A673 (cell line): ENCODE data around the gene TTLL3. TPM values are rescaled to one million over a fixed set of nuclear protein-coding genes. Genes with fewer than 3 reads are reported as not detected.

Experiments
- BruUV-seq: library from RNA; stranded (reverse); fragments of 400-500 nt; replicated peaks from 2 replicates; lab custom pipeline; 2021; lab: Mats Ljungman, UMichigan
- CTCF ChIA-PET: fragments of 300-600 bp; sonication (Branson Sonifier 250); formaldehyde crosslinking; loops from one replicate; lab custom pipeline; 2022; ENCODE audit warnings: antibody characterized with exemption; lab: Charles Lee
- POLR2A ChIA-PET: fragments of 300-600 bp; sonication (Branson Sonifier 250); formaldehyde crosslinking; loops from one replicate; lab custom pipeline; 2022; ENCODE audit warnings: antibody characterized with exemption; ENCODE audit not compliant: low non-redundant PET; lab: Charles Lee
- DNase-seq: peaks from one replicate; pipeline ENCODE4 v3.0.0-alpha.2; 2015; ENCODE audit warnings: low spot score
- H3K27ac ChIP-seq: fragments of 200-600 bp; sonication (generic); 2 replicates; pipeline ENCODE4 v1.5.1; 2016; ENCODE audit warnings: mixed run types, low read depth, mild to moderate bottlenecking, mixed read lengths, antibody characterized with exemption, low read length; ENCODE audit not compliant: poor library complexity, severe bottlenecking
- H3K27me3 ChIP-seq: fragments of 200-600 bp; sonication (generic); replicated peaks from 2 replicates; pipeline ENCODE4 v1.6.1; 2017; ENCODE audit warnings: mixed run types, low read depth, mild to moderate bottlenecking, mixed read lengths, antibody characterized with exemption, low read length; ENCODE audit not compliant: insufficient read depth, poor library complexity
- H3K36me3 ChIP-seq: fragments of 200-600 bp; sonication (generic); 2 replicates; pipeline ENCODE4 v1.6.1; 2016; ENCODE audit warnings: mixed run types, mild to moderate bottlenecking, mixed read lengths, antibody characterized with exemption, low read length; ENCODE audit not compliant: insufficient read depth, poor library complexity, severe bottlenecking
- H3K4me1 ChIP-seq: fragments of 200-600 bp; sonication (generic); 2 replicates; pipeline ENCODE4 v1.6.1; 2017; ENCODE audit warnings: mixed run types, mild to moderate bottlenecking, mixed read lengths, antibody characterized with exemption, low read length; ENCODE audit not compliant: insufficient read depth, poor library complexity, severe bottlenecking
- H3K4me3 ChIP-seq: fragments of 200-600 bp; sonication (generic); 2 replicates; pipeline ENCODE4 v1.5.1; 2016; ENCODE audit warnings: low read depth, mixed run types, mild to moderate bottlenecking, mixed read lengths, low read length; ENCODE audit not compliant: poor library complexity, severe bottlenecking
- H3K9me3 ChIP-seq: fragments of 200-600 bp; sonication (generic); 2 replicates; pipeline ENCODE4 v1.6.1; 2016; ENCODE audit warnings: mixed run types, low read depth, mild to moderate bottlenecking, mixed read lengths, antibody characterized with exemption, low read length; ENCODE audit not compliant: poor library complexity, severe bottlenecking
- EZH2 ChIP-seq: fragments of 200-600 bp; sonication (generic); IDR thresholded peaks from 2 replicates; pipeline ENCODE4 v1.6.1; 2017; ENCODE audit warnings: borderline replicate concordance, low read depth, mild to moderate bottlenecking, mixed read lengths, antibody characterized with exemption, low read length; ENCODE audit not compliant: poor library complexity, severe bottlenecking
- intact Hi-C: fragments of 100-400 bp; cut with micrococcal nuclease; formaldehyde crosslinking; loops from one replicate; pipeline ENCODE4 v1.10.0; 2022; ENCODE audit not compliant: unreplicated experiment
- total RNA-seq: library from RNA; stranded (reverse); gene quantifications from 2 replicates; pipeline ENCODE4 v1.2.3, GENCODE V29; 2021
- TF ChIP-seq, protein P1 (sequence below): fragments of 300-800, 200-600 bp; sonication (generic); conservative IDR thresholded peaks from 2 replicates; pipeline ENCODE4 v1.5.1; 2017; ENCODE audit warnings: low read depth, mild to moderate bottlenecking, antibody characterized with exemption, low read length, moderate library complexity, mixed read lengths

TTLL3 gene
- total RNA-seq, 1 experiment from 2014 or later: 6.7 TPM

DNA sequence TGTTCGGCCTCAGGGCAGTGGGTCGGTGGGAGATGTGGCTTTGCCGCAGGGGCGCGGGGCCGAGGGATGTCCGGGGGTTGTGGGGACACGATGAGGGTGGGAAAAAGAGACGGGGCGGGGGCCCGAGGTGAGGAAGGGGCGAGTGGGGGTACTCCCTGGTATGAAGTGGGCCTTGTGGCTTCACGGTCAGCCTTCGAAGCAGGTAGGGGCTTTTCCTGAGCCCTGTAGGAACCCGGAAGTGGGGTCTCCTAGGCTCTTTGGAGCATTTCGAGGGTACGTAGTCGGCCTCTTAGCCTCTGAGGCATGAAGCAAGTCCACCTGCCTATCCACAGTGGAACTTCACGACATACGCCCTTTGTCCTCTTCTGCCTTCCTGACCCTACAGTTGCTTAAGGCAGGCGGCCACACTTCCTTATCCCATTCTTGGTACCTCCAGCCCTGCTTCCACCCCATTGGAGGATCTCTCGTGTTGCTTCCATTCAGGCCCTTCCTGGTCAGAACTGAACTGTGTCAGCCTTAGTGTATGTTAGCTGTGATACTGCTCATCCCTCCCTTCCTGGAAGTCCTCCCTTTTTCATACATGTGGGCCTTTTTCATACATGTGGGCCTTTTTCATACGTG lies 16.8 kb upstream of the TTLL3 start:
- no peaks in the 10 kb centered on the region for H3K9me3 ChIP-seq
- H3K36me3 ChIP-seq: peaks cover 26% of the 10 kb centered on the region
- H3K27ac ChIP-seq: peak overlapping the region; percentile 99
- TF ChIP-seq, protein P1, sequence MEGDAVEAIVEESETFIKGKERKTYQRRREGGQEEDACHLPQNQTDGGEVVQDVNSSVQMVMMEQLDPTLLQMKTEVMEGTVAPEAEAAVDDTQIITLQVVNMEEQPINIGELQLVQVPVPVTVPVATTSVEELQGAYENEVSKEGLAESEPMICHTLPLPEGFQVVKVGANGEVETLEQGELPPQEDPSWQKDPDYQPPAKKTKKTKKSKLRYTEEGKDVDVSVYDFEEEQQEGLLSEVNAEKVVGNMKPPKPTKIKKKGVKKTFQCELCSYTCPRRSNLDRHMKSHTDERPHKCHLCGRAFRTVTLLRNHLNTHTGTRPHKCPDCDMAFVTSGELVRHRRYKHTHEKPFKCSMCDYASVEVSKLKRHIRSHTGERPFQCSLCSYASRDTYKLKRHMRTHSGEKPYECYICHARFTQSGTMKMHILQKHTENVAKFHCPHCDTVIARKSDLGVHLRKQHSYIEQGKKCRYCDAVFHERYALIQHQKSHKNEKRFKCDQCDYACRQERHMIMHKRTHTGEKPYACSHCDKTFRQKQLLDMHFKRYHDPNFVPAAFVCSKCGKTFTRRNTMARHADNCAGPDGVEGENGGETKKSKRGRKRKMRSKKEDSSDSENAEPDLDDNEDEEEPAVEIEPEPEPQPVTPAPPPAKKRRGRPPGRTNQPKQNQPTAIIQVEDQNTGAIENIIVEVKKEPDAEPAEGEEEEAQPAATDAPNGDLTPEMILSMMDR: no peak
- TF ChIP-seq EZH2: no peak
- POLR2A ChIA-PET: interaction anchor here (0.5 to 0.6 kb wide), 3 partner anchors 64 to 588 kb away, joined by 3 to 6 read pairs (median 4); no protein-coding TSS in a partner anchor
- peak overlapping the region; percentile 99 for H3K4me3 ChIP-seq
- no peak for DNase-seq
- H3K27me3 ChIP-seq: no peaks in the 10 kb centered on the region
- CTCF ChIA-PET: interaction anchor here (0.5 kb wide), 1 partner anchor 127 kb away, joined by 9 read pairs; no protein-coding TSS in a partner anchor
- intact Hi-C loops: loop anchor here (2.0 kb wide), 1 partner anchor 396 kb away; the partner anchor contains the start of gene SETD5
- peaks cover 17% of the 10 kb centered on the region for H3K4me1 ChIP-seq
- BruUV-seq: TSS peak; percentile 52

DNA sequence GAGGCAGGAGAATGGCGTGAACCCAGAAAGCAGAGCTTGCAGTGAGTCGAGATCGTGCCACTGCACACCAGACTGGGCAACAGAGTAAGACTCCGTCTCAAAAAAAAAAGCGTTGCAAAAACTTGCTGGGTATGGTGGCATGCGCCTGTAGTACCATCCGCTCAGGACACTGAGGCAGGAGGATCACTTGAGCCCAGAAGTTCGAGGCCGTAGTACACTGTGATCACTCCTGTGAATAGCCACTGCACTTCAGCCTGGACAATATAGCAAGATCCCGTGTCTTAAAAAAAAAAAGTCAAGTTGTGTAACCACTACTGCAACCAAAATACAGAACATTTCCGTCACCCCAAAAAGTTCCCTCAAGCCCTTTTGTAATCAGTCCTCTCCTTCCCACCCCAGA lies 15.7 kb upstream of the TTLL3 start:
- BruUV-seq: no TSS peak
- Histone ChIP-seq H3K27ac (no peak overlapping the region), H3K9me3 (no peaks in the 10 kb centered on the region), H3K4me1 (peaks cover 17% of the 10 kb centered on the region), H3K36me3 (peaks cover 31% of the 10 kb centered on the region), H3K27me3 (no peaks in the 10 kb centered on the region), H3K4me3 (no peak overlapping the region)
- intact Hi-C loops: no loop called here
- TF ChIP-seq EZH2: no peak
- TF ChIP-seq, protein P1: no peak
- ChIA-PET POLR2A (interaction anchor here (0.7 kb wide), 1 partner anchor 200 kb away, joined by 3 read pairs; no protein-coding TSS in a partner anchor), CTCF (no interaction called here)
- no peak for DNase-seq

- Histone ChIP-seq H3K9me3 (no peaks in the 10 kb centered on the region), H3K27ac (no peak overlapping the region), H3K4me1 (peaks cover 17% of the 10 kb centered on the region), H3K36me3 (peaks cover 33% of the 10 kb centered on the region), H3K27me3 (no peaks in the 10 kb centered on the region), H3K4me3 (no peak overlapping the region)
- ChIA-PET CTCF (no interaction called here), POLR2A (interaction anchor here (0.7 kb wide), 1 partner anchor 50 kb away, joined by 4 read pairs; no protein-coding TSS in a partner anchor)
- no peak for DNase-seq
- BruUV-seq: no TSS peak
- intact Hi-C loops: no loop called here
- no peak for TF ChIP-seq EZH2
- TF ChIP-seq, protein P1: no peak
Observed at GRCh38 chr3:9795207-9795606, 14.9 kb upstream of the TTLL3 start.
